Nasal cavity respiratory epithelium epithelial cell of viscerocranial mucosa (primary cell): Measurements from ENCODE around the gene ZNF417. TPM values are rescaled to one million over a fixed set of nuclear protein-coding genes. Genes with fewer than 3 reads are reported as not detected.

ENCODE experiments used
- total RNA-seq: library from RNA; depleted of rRNA; stranded (reverse); fragments of >200 nt; gene quantifications from 2 replicates; pipeline ENCODE4 v1.2.3, GENCODE V29; 2014

The ZNF417 gene
- 14.4 and 23.4 TPM in 2 replicates for total RNA-seq

DNA sequence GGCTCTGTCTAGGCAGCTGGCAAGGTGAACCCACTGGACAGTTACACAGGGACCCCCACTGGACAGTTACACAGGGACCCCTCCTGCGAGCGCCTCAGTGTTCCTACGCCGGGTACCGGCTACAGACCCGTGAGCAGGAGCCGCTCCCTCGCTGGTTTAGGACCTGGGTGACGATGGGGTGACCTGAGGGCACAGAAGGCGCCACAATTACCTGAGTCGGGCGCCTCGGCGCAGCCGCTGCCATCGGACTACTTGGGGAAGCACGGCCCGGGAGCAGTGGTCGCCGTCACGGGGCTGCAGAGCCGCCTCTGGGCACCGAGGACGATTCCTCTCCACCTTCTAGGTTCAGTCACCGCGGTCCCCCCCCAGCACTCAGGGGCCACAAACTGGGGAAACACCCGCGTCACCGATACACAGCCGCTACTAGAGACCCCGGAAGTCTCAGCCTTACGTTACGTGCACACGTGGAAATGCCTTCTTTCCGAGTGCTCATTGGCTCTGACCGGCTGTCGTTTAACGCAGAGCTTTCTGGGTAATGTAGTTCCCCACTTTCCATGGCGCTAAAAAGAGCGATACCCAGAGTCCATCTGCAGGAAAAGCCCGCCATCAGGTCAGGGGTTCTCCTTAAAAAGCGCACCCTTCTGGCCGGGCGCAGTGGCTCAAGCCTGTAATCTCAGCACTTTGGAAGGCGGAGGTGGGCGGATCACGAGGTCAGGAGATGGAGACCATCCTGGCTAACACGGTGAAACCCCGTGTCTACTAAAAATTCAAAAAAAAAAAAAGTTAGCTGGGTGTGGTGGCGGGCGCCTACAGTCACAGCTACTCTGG is at the start of gene ZNF417:
Gene ZNF417 (minus strand): TSS at position 425 of the 828 bp plus-strand sequence. CDS start 181 bp downstream, at position 244.

DNA sequence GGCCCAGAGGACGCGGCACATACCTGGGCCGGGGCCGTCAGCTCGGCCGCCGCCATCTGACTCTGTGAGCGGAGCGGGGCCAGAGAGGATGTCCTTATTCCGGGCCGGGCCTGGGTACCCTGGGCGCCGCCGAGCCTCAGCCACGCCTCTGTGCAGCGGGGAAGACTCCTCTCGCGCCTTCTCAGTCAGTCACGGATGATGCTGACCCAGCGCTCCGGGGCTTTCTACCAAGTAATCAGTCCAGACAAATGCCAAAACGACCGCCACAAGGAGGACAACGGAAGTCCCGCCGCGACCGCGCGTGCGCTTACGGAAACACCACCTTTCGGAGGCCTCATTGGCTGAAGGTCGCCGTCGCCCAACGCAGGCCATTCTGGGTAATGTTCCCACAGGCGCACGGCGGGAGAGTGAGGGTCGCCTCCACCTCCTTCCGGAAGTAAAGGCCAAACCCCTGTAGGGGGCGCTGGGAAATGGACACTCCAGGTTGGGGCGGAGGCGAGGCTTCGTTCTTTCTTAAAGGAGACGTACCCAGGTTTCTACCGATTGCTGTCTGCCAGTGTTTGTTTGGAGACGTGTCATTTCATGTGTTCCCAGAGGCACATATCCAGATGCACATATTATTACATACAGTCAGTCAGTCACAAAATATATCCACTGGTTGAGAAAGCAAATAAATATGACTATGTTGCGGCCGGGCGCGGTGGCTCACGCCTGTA is 31.2 kb upstream of the ZNF417 start, which contains the start of gene ZNF256:
Gene ZNF256 (minus strand): TSS at position 288 of the 716 bp plus-strand sequence. CDS start 232 bp downstream, at position 56.

GRCh38 chr19:57934820-57935665 is 18.7 kb upstream of the ZNF417 start, which contains the start of gene ZNF418:
TSS of gene ZNF418 (minus strand) at chr19:57935402. CDS start at chr19:57933822, 1,580 bp downstream.

GRCh38 chr19:57888560-57889231 is 27.7 kb downstream of the ZNF417 start, which contains the start of gene ZNF814:
TSS of gene ZNF814 (minus strand) at chr19:57889037. CDS start at chr19:57888802, 235 bp downstream.

Other genes starting within 250 kb of the ZNF417 start
- under 0.01 and 0.50 TPM in 2 replicates for gene ZSCAN4, start 247.7 kb downstream of the ZNF417 start, total RNA-seq
- gene ZNF551, start 234.6 kb downstream of the ZNF417 start, total RNA-seq: 7.5 and 15.7 TPM in 2 replicates
- 1.0 and 4.7 TPM in 2 replicates for gene ZNF154, start 207.4 kb downstream of the ZNF417 start, total RNA-seq
- gene ZNF671, start 189.0 kb downstream of the ZNF417 start, total RNA-seq: 3.4 and 6.4 TPM in 2 replicates
- gene ZNF776, start 169.8 kb downstream of the ZNF417 start, total RNA-seq: 8.9 and 14.8 TPM in 2 replicates
- 15.0 and 19.5 TPM in 2 replicates for gene ZNF586, start 146.9 kb downstream of the ZNF417 start, total RNA-seq
- gene ZNF552, start 101.7 kb downstream of the ZNF417 start, total RNA-seq: 5.8 and 10.5 TPM in 2 replicates
- gene ZNF587B, start 86.3 kb downstream of the ZNF417 start, total RNA-seq: 22.9 and 39.3 TPM in 2 replicates
- 17.8 and 37.2 TPM in 2 replicates for gene ZNF587, start 66.7 kb downstream of the ZNF417 start, total RNA-seq
- gene ZNF814, start 27.6 kb downstream of the ZNF417 start, total RNA-seq: 8.2 and 16.9 TPM in 2 replicates
- 4.4 and 9.4 TPM in 2 replicates for gene ZNF418, start 18.8 kb upstream of the ZNF417 start, total RNA-seq
- 8.5 and 13.0 TPM in 2 replicates for gene ZNF256, start 31.1 kb upstream of the ZNF417 start, total RNA-seq
- gene C19orf18, start 57.9 kb upstream of the ZNF417 start, total RNA-seq: 0.28 and 0.34 TPM in 2 replicates
- gene ZNF606, start 86.2 kb upstream of the ZNF417 start, total RNA-seq: 7.2 and 15.1 TPM in 2 replicates
- not detected in 2 replicates for gene ZSCAN1, start 117.4 kb upstream of the ZNF417 start, total RNA-seq
- gene ZNF135, start 142.7 kb upstream of the ZNF417 start, total RNA-seq: 1.7 and 7.8 TPM in 2 replicates
- gene ZSCAN18, start 181.6 kb upstream of the ZNF417 start, total RNA-seq: 48.9 and 59.8 TPM in 2 replicates
- gene ZNF329, start 234.2 kb upstream of the ZNF417 start, total RNA-seq: 17.1 and 21.4 TPM in 2 replicates